Psoas muscle (tissue), 8 donors: ENCODE measurements around the gene MSH2. TPM values are rescaled to one million over a fixed set of nuclear protein-coding genes. Genes with fewer than 3 reads are reported as not detected.

ENCODE experiments used
- ATAC-seq, 4 donors: fragments of 200-7000 bp; cut with Tn5 transposase; one replicate each; pipeline ENCODE4 v1.9.1; 2020; ENCODE audit warnings: moderate library complexity in 3 of 4, mild to moderate bottlenecking in 2 of 4
- DNase-seq, 2 donors: peaks; one replicate each; pipeline ENCODE4 v3.0.0-alpha.2; 2020
- H3K27ac ChIP-seq: fragments of 200-600 bp; one replicate; pipeline ENCODE4 v1.8.0; 2022
- H3K27me3 ChIP-seq, 3 donors: fragments of 200-600 bp in 1 of 3; one replicate each; pipeline versions ENCODE4 v1.6.1 to v1.8.0; 2013 to 2022; ENCODE audit warnings: low read length in 2 of 3, mild to moderate bottlenecking in 2 of 3, moderate library complexity in 1 of 3; ENCODE audit not compliant: insufficient read depth in 3 of 3
- H3K36me3 ChIP-seq, 2 donors: fragments of 200-600 bp in 1 of 2; one replicate each; pipeline versions ENCODE4 v1.6.1 to v1.8.0; 2013 to 2022; ENCODE audit warnings: low read depth in 1 of 2, mild to moderate bottlenecking in 1 of 2, moderate library complexity in 1 of 2; ENCODE audit not compliant: insufficient read depth in 1 of 2
- H3K4me1 ChIP-seq: fragments of 200-600 bp; one replicate; pipeline ENCODE4 v1.8.0; 2022
- H3K4me3 ChIP-seq: fragments of 200-600 bp; one replicate; pipeline ENCODE4 v1.8.0; 2022; ENCODE audit warnings: mild to moderate bottlenecking
- H3K9me3 ChIP-seq: fragments of 200-600 bp; one replicate; pipeline ENCODE4 v1.8.0; 2022
- WGBS, 3 donors: extraction: QIAGEN DNeasy Blood & Tissue Kit; methylation state at CpG; one replicate each; pipeline versions ENCODE4 v1.1.6 to v1.1.7; 2013; 5-methylcytosine and 5-hydroxymethylcytosine counted together
- intact Hi-C, 2 donors: fragments of 100-400 bp; cut with DNase I; formaldehyde crosslinking; loops; one replicate each; pipeline versions ENCODE4 v1.11.0 to v1.14.2; 2022
- polyA plus RNA-seq, 3 donors: library from polyadenylated mRNA; stranded (reverse); fragments of 200-250 nt; gene quantifications; one replicate each; pipeline ENCODE4 v1.2.3, GENCODE V29; 2013
- total RNA-seq, 4 donors: library from RNA; stranded (reverse); fragmentation: NEBNext Ultra II Directional in 2 of 4; extraction: Animal tissue kit (Norgen Biotek cat#: 25700) in 2 of 4; gene quantifications; one replicate each; pipeline versions ENCODE4 v1.2.1 to v1.2.4, GENCODE V29; 2021 to 2023
- TF ChIP-seq, protein P1 (sequence below): fragments of 200-600 bp; IDR thresholded peaks from one replicate; pipeline ENCODE4 v1.8.0; 2022; ENCODE audit warnings: antibody characterized with exemption
- donor health status: healthy with polysubstance abuse.
- donor health status: DM: no; HTN: no; CAD: no; lungs with moderate emphysema.
- donor health status: Bipolar disorder and iron deficiency.
- donor health status: healthy.
- donor health status: DM: yes; HTN: yes; CAD: no.
- donor health status: DM: no; HTN: no; CAD: no.
- donor health status: DM: no; HTN: no; CAD: no.
- donor health status: DM: yes; HTN: yes; CAD: no.

MSH2 gene
- total and polyA plus RNA-seq, 7 donors = 3.2 to 10.8 (median 7.6) TPM

GRCh38 chr2:47494267-47495130 is 91.5 kb downstream of the MSH2 start:
- TF ChIP-seq, protein P1, sequence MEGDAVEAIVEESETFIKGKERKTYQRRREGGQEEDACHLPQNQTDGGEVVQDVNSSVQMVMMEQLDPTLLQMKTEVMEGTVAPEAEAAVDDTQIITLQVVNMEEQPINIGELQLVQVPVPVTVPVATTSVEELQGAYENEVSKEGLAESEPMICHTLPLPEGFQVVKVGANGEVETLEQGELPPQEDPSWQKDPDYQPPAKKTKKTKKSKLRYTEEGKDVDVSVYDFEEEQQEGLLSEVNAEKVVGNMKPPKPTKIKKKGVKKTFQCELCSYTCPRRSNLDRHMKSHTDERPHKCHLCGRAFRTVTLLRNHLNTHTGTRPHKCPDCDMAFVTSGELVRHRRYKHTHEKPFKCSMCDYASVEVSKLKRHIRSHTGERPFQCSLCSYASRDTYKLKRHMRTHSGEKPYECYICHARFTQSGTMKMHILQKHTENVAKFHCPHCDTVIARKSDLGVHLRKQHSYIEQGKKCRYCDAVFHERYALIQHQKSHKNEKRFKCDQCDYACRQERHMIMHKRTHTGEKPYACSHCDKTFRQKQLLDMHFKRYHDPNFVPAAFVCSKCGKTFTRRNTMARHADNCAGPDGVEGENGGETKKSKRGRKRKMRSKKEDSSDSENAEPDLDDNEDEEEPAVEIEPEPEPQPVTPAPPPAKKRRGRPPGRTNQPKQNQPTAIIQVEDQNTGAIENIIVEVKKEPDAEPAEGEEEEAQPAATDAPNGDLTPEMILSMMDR = no peak
- WGBS, 3 donors = 89% methylated on average over 16 of the region's 16 CpGs
- H3K9me3 ChIP-seq = no peaks in the 10 kb centered on the region
- no peak overlapping the region for H3K4me3 ChIP-seq
- DNase-seq = no peak
- intact Hi-C loops = no loop called here
- no peaks in the 10 kb centered on the region for H3K4me1 ChIP-seq
- H3K27me3 ChIP-seq = no peaks in the 10 kb centered on the region
- ATAC-seq = no peak
- no peaks in the 10 kb centered on the region for H3K36me3 ChIP-seq
- H3K27ac ChIP-seq = no peak overlapping the region

DNA sequence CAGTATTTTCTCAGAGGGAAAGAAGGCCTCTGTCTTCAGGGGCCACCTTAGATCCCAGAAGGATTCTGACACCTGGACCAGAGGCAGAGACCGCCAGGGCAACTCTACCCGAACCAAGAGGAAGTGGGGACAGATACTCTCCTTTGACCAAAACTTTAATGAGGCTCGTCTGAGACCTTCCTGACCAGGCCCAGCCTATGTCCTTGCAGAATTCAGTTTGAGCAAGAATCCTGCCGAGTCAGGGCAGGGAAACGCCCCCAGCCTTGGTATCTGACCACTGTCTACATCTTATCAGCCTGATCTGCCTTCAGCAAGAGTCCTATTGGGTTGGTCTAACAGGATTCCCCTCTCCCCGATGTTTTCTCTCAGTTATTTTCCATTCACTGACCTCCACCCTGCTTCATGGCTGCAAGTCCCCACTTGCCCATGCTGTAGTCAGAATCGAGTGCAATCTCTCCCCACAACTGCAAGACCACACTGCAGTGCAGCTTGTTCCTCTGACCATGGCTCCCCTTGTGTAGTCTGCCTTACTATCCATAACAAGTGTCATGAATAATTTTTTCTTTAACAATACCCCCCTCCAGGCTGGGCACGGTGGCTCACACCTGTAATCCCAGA is 95.0 kb downstream of the MSH2 start:
- Histone ChIP-seq H3K9me3 (no peaks in the 10 kb centered on the region), H3K4me1 (no peaks in the 10 kb centered on the region), H3K4me3 (no peak overlapping the region), H3K27ac (no peak overlapping the region), H3K36me3 (no peaks in the 10 kb centered on the region), H3K27me3 (no peaks in the 10 kb centered on the region)
- TF ChIP-seq, protein P1 = no peak
- intact Hi-C loops = no loop called here
- DNase-seq (no peak), ATAC-seq (no peak)
- WGBS, 3 donors = 86 to 90% (median 88%) methylated on average over 8 of the region's 8 CpGs

DNA sequence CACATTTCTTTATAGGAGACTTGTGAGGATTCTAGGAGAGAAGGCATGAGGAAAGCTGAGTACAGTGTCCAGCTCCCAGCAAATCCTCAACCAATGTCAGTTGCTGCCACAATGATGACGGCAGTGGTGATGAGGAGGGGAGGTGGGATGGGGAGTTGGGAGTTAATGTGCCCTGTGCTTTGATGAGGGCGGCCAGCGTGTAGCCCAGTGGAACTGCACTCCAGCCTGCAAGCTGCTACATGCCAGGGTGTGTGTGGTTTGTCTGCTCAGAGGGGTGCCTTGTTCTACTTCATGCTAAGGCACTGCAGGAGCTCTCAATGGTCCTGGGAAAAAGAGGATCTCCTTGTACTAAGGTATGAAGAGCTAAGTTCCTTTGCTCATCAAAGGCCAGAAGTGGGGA is 96.1 kb downstream of the MSH2 start:
- H3K27me3 ChIP-seq = no peaks in the 10 kb centered on the region
- no peaks in the 10 kb centered on the region for H3K9me3 ChIP-seq
- TF ChIP-seq, protein P1 = no peak
- intact Hi-C loops = no loop called here
- WGBS, 3 donors = 87 to 96% (median 89%) methylated on average over 3 of the region's 3 CpGs
- DNase-seq (no peak), ATAC-seq (no peak)
- no peaks in the 10 kb centered on the region for H3K4me1 ChIP-seq
- no peak overlapping the region for H3K4me3 ChIP-seq
- no peak overlapping the region for H3K27ac ChIP-seq
- H3K36me3 ChIP-seq = no peaks in the 10 kb centered on the region

- Histone ChIP-seq H3K4me3 (no peak overlapping the region), H3K27me3 (no peaks in the 10 kb centered on the region), H3K36me3 (no peaks in the 10 kb centered on the region), H3K9me3 (no peaks in the 10 kb centered on the region), H3K27ac (no peak overlapping the region), H3K4me1 (no peaks in the 10 kb centered on the region)
- ATAC-seq = no peak
- 90 to 94% (median 91%) methylated on average over 7 of the region's 7 CpGs for WGBS, 3 donors
- no peak for DNase-seq
- TF ChIP-seq, protein P1 = no peak
- intact Hi-C loops = no loop called here
Observed at GRCh38 chr2:47499621-47500309, 96.8 kb downstream of the MSH2 start.
